IMR-90 (cell line): ENCODE data around the gene GPSM1. TPM values are rescaled to one million over a fixed set of nuclear protein-coding genes. Genes with fewer than 3 reads are reported as not detected.

Experiments
- ATAC-seq: fragments of 200-7000 bp; cut with Tn5 transposase; 2 replicates; pipeline ENCODE4 v1.9.1; 2020; ENCODE audit warnings: low read depth, mild to moderate bottlenecking, moderate library complexity
- BruUV-seq: library from RNA; stranded (reverse); fragments of 400-500 nt; replicated peaks from 2 replicates; lab custom pipeline; 2021; lab: Mats Ljungman, UMichigan
- CTCF ChIA-PET: fragments of 300-600 bp; formaldehyde crosslinking; extraction: SDS; loops from one replicate; lab custom pipeline; 2021; ENCODE audit warnings: antibody characterized with exemption; lab: Yijun Ruan, JAX
- POLR2A ChIA-PET: fragments of 300-600 bp; sonication (Branson Sonifier 250); formaldehyde crosslinking; loops from one replicate; lab custom pipeline; 2022; ENCODE audit warnings: antibody characterized with exemption; ENCODE audit not compliant: unreplicated experiment; lab: Charles Lee
- DNase-seq: peaks from one replicate; pipeline ENCODE4 v3.0.0; 2013
- H2AFZ ChIP-seq: replicated peaks from 2 replicates; pipeline ENCODE3; 2013; ENCODE audit warnings: low read length, mild to moderate bottlenecking; ENCODE audit not compliant: poor library complexity
- H2AK5ac ChIP-seq: 2 replicates; pipeline ENCODE4 v1.6.1; 2013; ENCODE audit warnings: low read depth, low read length, inconsistent platforms
- H2AK9ac ChIP-seq: replicated peaks from 2 replicates; pipeline ENCODE3; 2013; ENCODE audit warnings: mild to moderate bottlenecking, low read depth, low read length, moderate library complexity; ENCODE audit not compliant: poor library complexity
- H2BK120ac ChIP-seq: 2 replicates; pipeline ENCODE4 v1.6.1; 2013; ENCODE audit warnings: low read depth, low read length, inconsistent platforms
- H2BK15ac ChIP-seq: 3 replicates; pipeline ENCODE4 v1.6.1; 2013; ENCODE audit warnings: low read depth, low read length, inconsistent platforms
- H2BK20ac ChIP-seq: 2 replicates; pipeline ENCODE4 v1.6.1; 2013; ENCODE audit warnings: low read depth, mild to moderate bottlenecking, inconsistent platforms, low read length, moderate library complexity
- H2BK5ac ChIP-seq: 2 replicates; pipeline ENCODE4 v1.6.1; 2013; ENCODE audit warnings: mild to moderate bottlenecking, low read depth, low read length, inconsistent platforms; ENCODE audit not compliant: poor library complexity, severe bottlenecking
- H3K14ac ChIP-seq: replicated peaks from 2 replicates; pipeline ENCODE4 v1.6.1; 2013; ENCODE audit warnings: low read depth, low read length, inconsistent platforms
- H3K18ac ChIP-seq: 2 replicates; pipeline ENCODE4 v1.6.1; 2013; ENCODE audit warnings: low read depth, low read length, control low read depth
- H3K23ac ChIP-seq: 2 replicates; pipeline ENCODE4 v1.6.1; 2013; ENCODE audit warnings: low read depth, low read length, inconsistent platforms
- H3K27ac ChIP-seq: 2 replicates; pipeline ENCODE4 v1.5.1; 2013; ENCODE audit warnings: mild to moderate bottlenecking, control low read depth, low read length; ENCODE audit not compliant: insufficient read depth
- H3K27me3 ChIP-seq: 2 replicates; pipeline ENCODE4 v1.6.1; 2013; ENCODE audit warnings: low read length; ENCODE audit not compliant: control insufficient read depth, insufficient read depth
- H3K36me3 ChIP-seq: 2 replicates; pipeline ENCODE4 v1.6.1; 2013; ENCODE audit warnings: low read length, mixed read lengths; ENCODE audit not compliant: control insufficient read depth, insufficient read depth
- H3K4ac ChIP-seq: 2 replicates; pipeline ENCODE4 v1.6.1; 2013; ENCODE audit warnings: low read depth, low read length, inconsistent platforms
- H3K4me1 ChIP-seq: 2 replicates; pipeline ENCODE4 v1.6.1; 2013; ENCODE audit warnings: low read length, mixed read lengths; ENCODE audit not compliant: control insufficient read depth, insufficient read depth
- H3K4me2 ChIP-seq: 2 replicates; pipeline ENCODE4 v1.6.1; 2013; ENCODE audit warnings: low read depth, mild to moderate bottlenecking, control low read depth, low read length, moderate library complexity
- H3K4me3 ChIP-seq: 2 replicates; pipeline ENCODE4 v1.5.1; 2013; ENCODE audit warnings: low read depth, mild to moderate bottlenecking, control low read depth, low read length, moderate library complexity; ENCODE audit not compliant: insufficient read depth
- H3K56ac ChIP-seq: 2 replicates; pipeline ENCODE4 v1.6.1; 2013; ENCODE audit warnings: low read length, inconsistent platforms; ENCODE audit not compliant: insufficient read depth; ENCODE audit errors: extremely low read depth
- H3K79me1 ChIP-seq, 2 experiments: 2 replicates each; pipeline ENCODE4 v1.6.1; 2013; ENCODE audit warnings: low read length in 2 of 2, inconsistent platforms in 1 of 2, low read depth in 1 of 2
- H3K9ac ChIP-seq: 2 replicates; pipeline ENCODE4 v1.6.1; 2013; ENCODE audit warnings: low read depth, low read length, control low read depth
- H3K9me1 ChIP-seq: 2 replicates; pipeline ENCODE4 v1.6.1; 2013; ENCODE audit warnings: low read length, inconsistent platforms; ENCODE audit not compliant: insufficient read depth
- H3K9me3 ChIP-seq: 2 replicates; pipeline ENCODE4 v1.6.1; 2013; ENCODE audit warnings: low read length; ENCODE audit not compliant: control insufficient read depth, insufficient read depth
- H4K20me1 ChIP-seq: 2 replicates; pipeline ENCODE4 v1.6.1; 2013; ENCODE audit warnings: low read length, inconsistent platforms; ENCODE audit not compliant: insufficient read depth
- H4K5ac ChIP-seq: 2 replicates; pipeline ENCODE4 v1.6.1; 2013; ENCODE audit warnings: mild to moderate bottlenecking, low read depth, low read length, control low read depth
- H4K8ac ChIP-seq, 2 experiments: 2 replicates each; pipeline ENCODE4 v1.6.1; 2013; ENCODE audit warnings: low read depth in 2 of 2, low read length in 2 of 2, control low read depth in 1 of 2, inconsistent platforms in 1 of 2
- H4K91ac ChIP-seq: 2 replicates; pipeline ENCODE4 v1.6.1; 2013; ENCODE audit warnings: low read depth, low read length, inconsistent platforms; ENCODE audit not compliant: insufficient read depth
- BHLHE40 ChIP-seq: fragments of 150-350 bp; IDR thresholded peaks from 2 replicates; pipeline ENCODE4 v1.6.1; 2016; ENCODE audit warnings: mild to moderate bottlenecking, low read depth, low read length
- CEBPB ChIP-seq: IDR thresholded peaks from 2 replicates; pipeline ENCODE4 v1.6.1; 2012; ENCODE audit warnings: low read depth, low read length, improper control_type of control experiment
- CHD1 ChIP-seq: IDR thresholded peaks from 2 replicates; pipeline ENCODE4 v1.6.1; 2012; ENCODE audit warnings: low read depth, low read length, improper control_type of control experiment
- MXI1 ChIP-seq: IDR thresholded peaks from 2 replicates; pipeline ENCODE4 v1.6.1; 2012; ENCODE audit warnings: low read depth, mild to moderate bottlenecking, low read length, moderate library complexity, borderline replicate concordance
- NFE2L2 ChIP-seq: fragments of 150-350 bp; IDR thresholded peaks from 2 replicates; pipeline ENCODE4 v1.6.1; 2016; ENCODE audit warnings: low read depth, mild to moderate bottlenecking, low read length
- POLR2A ChIP-seq: IDR thresholded peaks from 2 replicates; pipeline ENCODE4 v1.6.1; 2012; ENCODE audit warnings: mild to moderate bottlenecking, low read depth, low read length
- RAD21 ChIP-seq: IDR thresholded peaks from 2 replicates; pipeline ENCODE4 v1.6.1; 2012; ENCODE audit warnings: low read length, improper control_type of control experiment
- RCOR1 ChIP-seq: IDR thresholded peaks from 2 replicates; pipeline ENCODE4 v1.6.1; 2012; ENCODE audit warnings: mild to moderate bottlenecking, low read length, improper control_type of control experiment; ENCODE audit not compliant: insufficient replicate concordance
- RFX5 ChIP-seq: IDR thresholded peaks from 2 replicates; pipeline ENCODE4 v1.8.0; 2012; ENCODE audit warnings: low read depth, mild to moderate bottlenecking, low read length, moderate library complexity
- SMC3 ChIP-seq: fragments of 150-350 bp; IDR thresholded peaks from 2 replicates; pipeline ENCODE4 v1.6.1; 2016; ENCODE audit warnings: low read depth, mild to moderate bottlenecking, antibody characterized with exemption, low read length, moderate library complexity
- WGBS, 2 experiments: methylation state at CpG; one replicate each; pipeline versions ENCODE4 v1.1.5 to v1.1.7; 2013; ENCODE audit warnings: missing lambda C conversion rate in 2 of 2; ENCODE audit not compliant: insufficient read length in 1 of 2; ENCODE audit errors: extremely low coverage in 2 of 2; 5-methylcytosine and 5-hydroxymethylcytosine counted together
- dilution Hi-C: fragments of 300-500 bp; cut with HindIII; formaldehyde crosslinking; loops from one replicate; pipeline ENCODE4 v1.14.3; 2018; ENCODE audit warnings: low sequenced_read_pairs; ENCODE audit not compliant: unreplicated experiment
- in situ Hi-C: fragments of 300-500 bp; cut with MboI; formaldehyde crosslinking; loops from 3 replicates; pipeline ENCODE4 v1.14.3; 2019; ENCODE audit warnings: low sequenced_read_pairs, inconsistent platforms, mixed read lengths
- intact Hi-C: fragments of 100-400 bp; cut with micrococcal nuclease; formaldehyde crosslinking; loops from 2 replicates; pipeline ENCODE4 v1.10.0; 2022
- polyA plus RNA-seq, 3 experiments: library from polyadenylated mRNA; depleted of rRNA; stranded (reverse); fragments of >200 nt; gene quantifications; 2 replicates each; pipeline ENCODE4 v1.2.3, GENCODE V29; 2012; ENCODE audit warnings: low replicate concordance in 1 of 3
- total RNA-seq: library from RNA; depleted of rRNA; stranded (reverse); fragments of >200 nt; gene quantifications from 2 replicates; pipeline ENCODE4 v1.2.3, GENCODE V29; 2012
- TF ChIP-seq, protein P1 (sequence below): conservative IDR thresholded peaks from 2 replicates; pipeline ENCODE4 v1.5.1; 2012; ENCODE audit warnings: mild to moderate bottlenecking, low read depth, low read length, improper control_type of control experiment
- TF ChIP-seq, protein P2 (sequence below): fragments of 150-350 bp; IDR thresholded peaks from 2 replicates; pipeline ENCODE4 v1.6.1; 2017; ENCODE audit warnings: mild to moderate bottlenecking, antibody characterized with exemption, low read length, low read depth

GPSM1 gene
- total and polyA plus RNA-seq, 2 of the 4 experiments (the other 2 are of a cell fraction) = 28.7 to 71.2 TPM

DNA sequence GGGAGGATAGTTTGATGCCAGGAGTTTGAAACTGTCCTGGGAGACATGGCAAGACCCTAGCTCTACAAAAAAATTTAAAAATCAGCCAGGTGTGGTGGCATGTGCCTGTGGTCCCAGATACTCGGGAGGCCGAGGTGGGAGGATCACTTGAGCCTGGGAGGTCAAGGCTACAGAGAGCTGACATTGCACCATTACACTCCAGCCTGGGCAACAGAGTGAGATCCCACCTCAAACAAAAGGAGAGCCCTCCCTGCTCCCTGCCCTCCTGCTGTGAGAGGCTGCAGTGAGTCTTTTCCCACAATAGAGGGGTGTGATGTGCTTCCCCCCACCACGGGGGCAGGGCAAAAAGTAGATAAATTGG lies 13.3 kb upstream of the GPSM1 start (continued):
- TF ChIP-seq, protein P1, sequence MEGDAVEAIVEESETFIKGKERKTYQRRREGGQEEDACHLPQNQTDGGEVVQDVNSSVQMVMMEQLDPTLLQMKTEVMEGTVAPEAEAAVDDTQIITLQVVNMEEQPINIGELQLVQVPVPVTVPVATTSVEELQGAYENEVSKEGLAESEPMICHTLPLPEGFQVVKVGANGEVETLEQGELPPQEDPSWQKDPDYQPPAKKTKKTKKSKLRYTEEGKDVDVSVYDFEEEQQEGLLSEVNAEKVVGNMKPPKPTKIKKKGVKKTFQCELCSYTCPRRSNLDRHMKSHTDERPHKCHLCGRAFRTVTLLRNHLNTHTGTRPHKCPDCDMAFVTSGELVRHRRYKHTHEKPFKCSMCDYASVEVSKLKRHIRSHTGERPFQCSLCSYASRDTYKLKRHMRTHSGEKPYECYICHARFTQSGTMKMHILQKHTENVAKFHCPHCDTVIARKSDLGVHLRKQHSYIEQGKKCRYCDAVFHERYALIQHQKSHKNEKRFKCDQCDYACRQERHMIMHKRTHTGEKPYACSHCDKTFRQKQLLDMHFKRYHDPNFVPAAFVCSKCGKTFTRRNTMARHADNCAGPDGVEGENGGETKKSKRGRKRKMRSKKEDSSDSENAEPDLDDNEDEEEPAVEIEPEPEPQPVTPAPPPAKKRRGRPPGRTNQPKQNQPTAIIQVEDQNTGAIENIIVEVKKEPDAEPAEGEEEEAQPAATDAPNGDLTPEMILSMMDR = no peak

DNA sequence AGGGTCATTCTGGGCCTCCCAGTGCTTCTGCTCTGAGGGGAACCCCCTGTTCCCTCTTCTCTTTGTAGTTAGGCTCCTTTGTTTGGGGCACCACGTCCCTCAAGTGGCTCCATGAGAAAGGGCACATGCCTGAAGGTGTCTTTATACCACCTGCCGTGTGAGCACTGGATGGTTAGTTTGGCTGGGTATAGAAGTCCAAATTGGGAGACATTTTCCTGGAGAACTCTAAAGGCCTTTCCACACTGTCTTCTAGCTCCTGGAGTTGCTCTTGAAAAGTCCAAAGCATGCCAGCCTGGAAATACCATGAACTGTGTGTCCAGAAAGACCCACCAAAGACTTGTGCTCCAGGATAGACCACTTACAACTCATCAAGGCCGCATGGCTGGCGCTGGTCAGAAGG lies 12.4 kb upstream of the GPSM1 start:
- H3K14ac ChIP-seq = no peak overlapping the region
- H3K9me3 ChIP-seq = peaks cover 15% of the 10 kb centered on the region
- no peak overlapping the region for H3K18ac ChIP-seq
- H3K27ac ChIP-seq = no peak overlapping the region
- no peaks in the 10 kb centered on the region for H4K20me1 ChIP-seq
- no peak overlapping the region for H4K5ac ChIP-seq
- no peak overlapping the region for H2AFZ ChIP-seq
- in situ Hi-C loops (no loop called here), intact Hi-C loops (no loop called here), dilution Hi-C loops (no loop called here)
- H3K4me2 ChIP-seq = no peak overlapping the region
- H3K36me3 ChIP-seq = no peaks in the 10 kb centered on the region
- ChIA-PET POLR2A (no interaction called here), CTCF (no interaction called here)
- no peak overlapping the region for H2BK15ac ChIP-seq
- no peak overlapping the region for H2AK9ac ChIP-seq
- H2AK5ac ChIP-seq = no peak overlapping the region
- no peak overlapping the region for H2BK20ac ChIP-seq
- H3K56ac ChIP-seq = no peak overlapping the region
- H3K9me1 ChIP-seq = no peaks in the 10 kb centered on the region
- TF ChIP-seq CEBPB (no peak), NFE2L2 (no peak), MXI1 (no peak), RFX5 (no peak), RAD21 (no peak), BHLHE40 (no peak), RCOR1 (no peak), SMC3 (no peak), POLR2A (no peak), CHD1 (no peak)
- TF ChIP-seq, protein P2, sequence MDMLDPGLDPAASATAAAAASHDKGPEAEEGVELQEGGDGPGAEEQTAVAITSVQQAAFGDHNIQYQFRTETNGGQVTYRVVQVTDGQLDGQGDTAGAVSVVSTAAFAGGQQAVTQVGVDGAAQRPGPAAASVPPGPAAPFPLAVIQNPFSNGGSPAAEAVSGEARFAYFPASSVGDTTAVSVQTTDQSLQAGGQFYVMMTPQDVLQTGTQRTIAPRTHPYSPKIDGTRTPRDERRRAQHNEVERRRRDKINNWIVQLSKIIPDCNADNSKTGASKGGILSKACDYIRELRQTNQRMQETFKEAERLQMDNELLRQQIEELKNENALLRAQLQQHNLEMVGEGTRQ = no peak
- ATAC-seq (no peak), DNase-seq (no peak)
- no peak overlapping the region for H3K4ac ChIP-seq
- H3K27me3 ChIP-seq = no peaks in the 10 kb centered on the region
- WGBS, 2 experiments = no CpG with 5 or more reads among the region's 4 CpGs
- H2BK120ac ChIP-seq = no peak overlapping the region
- no peak overlapping the region for H4K8ac ChIP-seq
- no peak overlapping the region for H3K4me3 ChIP-seq
- H3K23ac ChIP-seq = no peak overlapping the region
- no peaks in the 10 kb centered on the region for H3K79me1 ChIP-seq
- H3K4me1 ChIP-seq = peaks cover 3% of the 10 kb centered on the region; the same call in 1 of the 2 replicates
- H2BK5ac ChIP-seq = no peak overlapping the region
- no peak overlapping the region for H4K91ac ChIP-seq
- H3K9ac ChIP-seq = no peak overlapping the region
- no TSS peak for BruUV-seq
